Mucosa of rectum (tissue), 2 donors: ENCODE data around the gene MTERF4.
A peak's percentile ranks its signal among the peaks of the same experiment; 100 is the strongest.
"Not testable (repeated sequence)": the region's sequence is repeated elsewhere in the genome, so short reads cannot be mapped to it uniquely, and the experiment has no call there.

Experiments used
- H3K27ac ChIP-seq, 2 donors: one replicate each; pipeline ENCODE4 v1.7.0; 2013; ENCODE audit warnings: inconsistent platforms in 2 of 2, low read depth in 2 of 2, low read length in 2 of 2
- H3K27me3 ChIP-seq, 2 donors: one replicate each; pipeline ENCODE4 v1.7.0; 2013; ENCODE audit warnings: low read length in 2 of 2; ENCODE audit not compliant: control insufficient read depth in 2 of 2, insufficient read depth in 2 of 2
- H3K36me3 ChIP-seq, 2 donors: one replicate each; pipeline ENCODE4 v1.7.0; 2013; ENCODE audit warnings: low read length in 2 of 2; ENCODE audit not compliant: control insufficient read depth in 2 of 2, insufficient read depth in 2 of 2
- H3K4me1 ChIP-seq, 2 donors: one replicate each; pipeline ENCODE4 v1.7.0; 2013; ENCODE audit warnings: low read length in 2 of 2, mild to moderate bottlenecking in 1 of 2; ENCODE audit not compliant: control insufficient read depth in 2 of 2, insufficient read depth in 2 of 2
- H3K4me3 ChIP-seq, 2 donors: one replicate each; pipeline ENCODE4 v1.7.0; 2013; ENCODE audit warnings: low read length in 2 of 2
- H3K9ac ChIP-seq, 2 donors: one replicate each; pipeline ENCODE4 v1.7.0; 2013; ENCODE audit warnings: low read length in 2 of 2, low read depth in 1 of 2, mild to moderate bottlenecking in 1 of 2
- H3K9me3 ChIP-seq, 2 donors: one replicate each; pipeline ENCODE4 v1.7.0; 2013; ENCODE audit warnings: low read length in 2 of 2; ENCODE audit not compliant: control insufficient read depth in 2 of 2
- donor health status: healthy.
- donor health status: Normal muscosa, but diverticular disease.

The MTERF4 gene

GRCh38 chr2:241103176-241103595, 1.1 kb upstream of the MTERF4 start:
- Histone ChIP-seq H3K9ac (peak overlapping the region; percentile 83 to 92), H3K36me3 (peaks cover 17% of the 10 kb centered on the region in 2 donors), H3K4me3 (peak overlapping the region; percentile 73 to 96), H3K4me1 (peaks cover 13 to 27% of the 10 kb centered on the region in 2 donors), H3K27me3 (no peaks in the 10 kb centered on the region), H3K27ac (peak overlapping the region in 1 of 2 donors; percentile 90), H3K9me3 (no peaks in the 10 kb centered on the region)

- no peak overlapping the region for H3K9ac ChIP-seq
- no peak overlapping the region for H3K27ac ChIP-seq
- H3K4me1 ChIP-seq: peaks cover 13 to 27% of the 10 kb centered on the region in 2 donors
- no peak overlapping the region for H3K4me3 ChIP-seq
- peaks cover 42 to 53% of the 10 kb centered on the region in 2 donors for H3K36me3 ChIP-seq
- no peaks in the 10 kb centered on the region for H3K27me3 ChIP-seq
- no peaks in the 10 kb centered on the region for H3K9me3 ChIP-seq
Observed at GRCh38 chr2:241099246-241099645, 2.8 kb downstream of the MTERF4 start.

- Histone ChIP-seq H3K27ac (no peak overlapping the region), H3K4me3 (no peak overlapping the region), H3K9me3 (no peaks in the 10 kb centered on the region), H3K36me3 (peaks cover 63 to 67% of the 10 kb centered on the region in 2 donors), H3K4me1 (peaks cover 10 to 15% of the 10 kb centered on the region in 2 donors), H3K9ac (no peak overlapping the region), H3K27me3 (no peaks in the 10 kb centered on the region)
Observed at GRCh38 chr2:241096979-241097378, 5.1 kb downstream of the MTERF4 start.

GRCh38 chr2:241095594-241096290, 6.3 kb downstream of the MTERF4 start:
- Histone ChIP-seq H3K27ac (no peak overlapping the region), H3K9ac (peak overlapping the region in 1 of 2 donors; percentile 14), H3K36me3 (peaks cover 71 to 72% of the 10 kb centered on the region in 2 donors), H3K27me3 (no peaks in the 10 kb centered on the region), H3K4me3 (no peak overlapping the region), H3K9me3 (no peaks in the 10 kb centered on the region), H3K4me1 (peaks cover 4 to 7% of the 10 kb centered on the region in 2 donors)

- no peak overlapping the region for H3K27ac ChIP-seq
- H3K36me3 ChIP-seq: peaks cover 69 to 73% of the 10 kb centered on the region in 2 donors
Observed at GRCh38 chr2:241094924-241095420, 7.1 kb downstream of the MTERF4 start.

GRCh38 chr2:241094172-241094571, 7.9 kb downstream of the MTERF4 start:
- no peak overlapping the region for H3K27ac ChIP-seq
- H3K4me3 ChIP-seq: no peak overlapping the region
- peaks cover 0 to 4% of the 10 kb centered on the region in 2 donors for H3K4me1 ChIP-seq
- H3K36me3 ChIP-seq: peaks cover 66 to 74% of the 10 kb centered on the region in 2 donors
- H3K9ac ChIP-seq: no peak overlapping the region
- no peaks in the 10 kb centered on the region for H3K27me3 ChIP-seq
- no peaks in the 10 kb centered on the region for H3K9me3 ChIP-seq

More at GRCh38 chr2:241094924-241095420, 7.1 kb downstream of the MTERF4 start:
- Histone ChIP-seq H3K27me3 (no peaks in the 10 kb centered on the region), H3K4me1 (peaks cover 0 to 4% of the 10 kb centered on the region in 2 donors), H3K4me3 (no peak overlapping the region), H3K9ac (no peak overlapping the region), H3K9me3 (no peaks in the 10 kb centered on the region)

GRCh38 chr2:241093133-241093781, 8.8 kb downstream of the MTERF4 start:
- H3K4me1 ChIP-seq, H3K4me3 ChIP-seq, H3K27ac ChIP-seq, H3K27me3 ChIP-seq, H3K9me3 ChIP-seq, H3K9ac ChIP-seq: not testable (repeated sequence)
- peaks cover 69 to 75% of the 10 kb centered on the region in 2 donors for H3K36me3 ChIP-seq

- H3K27me3 ChIP-seq: no peaks in the 10 kb centered on the region
- no peak overlapping the region for H3K4me3 ChIP-seq
- H3K4me1 ChIP-seq: peaks cover 0 to 4% of the 10 kb centered on the region in 2 donors
- H3K36me3 ChIP-seq: peaks cover 71 to 75% of the 10 kb centered on the region in 2 donors
- no peaks in the 10 kb centered on the region for H3K9me3 ChIP-seq
- no peak overlapping the region for H3K9ac ChIP-seq
- no peak overlapping the region for H3K27ac ChIP-seq
Observed at GRCh38 chr2:241092677-241093076, 9.4 kb downstream of the MTERF4 start.

- no peak overlapping the region for H3K9ac ChIP-seq
- H3K9me3 ChIP-seq: no peaks in the 10 kb centered on the region
- H3K4me1 ChIP-seq: peaks cover 0 to 4% of the 10 kb centered on the region in 2 donors
- no peak overlapping the region for H3K4me3 ChIP-seq
- H3K27ac ChIP-seq: no peak overlapping the region
- no peaks in the 10 kb centered on the region for H3K27me3 ChIP-seq
- H3K36me3 ChIP-seq: peaks cover 71 to 74% of the 10 kb centered on the region in 2 donors
Observed at GRCh38 chr2:241091734-241092445, 10.2 kb downstream of the MTERF4 start.

- Histone ChIP-seq H3K36me3 (peaks cover 73 to 74% of the 10 kb centered on the region in 2 donors), H3K4me1 (peaks cover 0 to 4% of the 10 kb centered on the region in 2 donors), H3K27ac (no peak overlapping the region), H3K9me3 (no peaks in the 10 kb centered on the region), H3K4me3 (no peak overlapping the region), H3K9ac (no peak overlapping the region), H3K27me3 (no peaks in the 10 kb centered on the region)
Observed at GRCh38 chr2:241091201-241091600, 10.9 kb downstream of the MTERF4 start.
